ENCODE measurements around the gene MED15.

Gene MED15

DNA sequence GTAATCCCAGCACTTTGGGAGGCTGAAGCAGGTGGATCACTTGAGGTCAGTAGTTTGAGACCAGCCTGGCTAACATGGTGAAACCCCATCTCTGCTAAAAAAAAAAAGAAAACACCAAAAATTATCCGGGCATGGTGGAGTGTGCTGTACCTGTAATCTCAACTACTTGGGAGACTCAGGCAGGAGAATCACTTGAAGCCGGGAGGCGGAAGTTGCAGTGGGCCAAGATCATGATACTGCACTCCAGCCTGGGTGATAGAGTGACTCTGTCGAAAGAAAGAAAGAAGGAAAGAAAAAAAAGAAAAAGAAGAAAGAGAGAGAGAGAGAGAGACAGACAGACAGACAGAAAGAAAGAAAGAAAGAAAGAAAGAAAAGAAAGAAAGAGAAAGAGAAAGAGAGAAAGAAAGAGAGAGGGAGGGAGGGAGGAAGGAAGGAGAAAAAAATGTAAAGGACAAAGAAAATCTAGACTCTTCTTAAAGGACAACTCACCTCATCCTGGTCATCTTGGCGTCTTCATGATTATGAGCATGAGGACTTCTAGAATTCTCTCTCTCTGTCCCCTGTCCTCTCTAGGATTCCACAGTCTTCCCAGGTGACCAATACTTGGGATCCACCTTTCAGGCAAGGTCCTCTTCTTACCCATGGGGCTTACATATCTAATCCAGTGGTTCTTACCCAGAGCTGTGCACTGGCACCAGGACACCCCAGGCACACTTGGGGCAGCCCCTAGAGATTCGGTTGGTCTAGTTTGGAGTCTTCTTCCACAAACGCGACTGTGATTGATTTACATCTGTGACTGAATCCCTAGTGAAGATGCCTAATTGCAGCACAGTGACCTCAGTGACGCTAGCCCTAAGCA, 120.9 kb downstream of the MED15 start:
- DNase-seq, result no peak

DNA sequence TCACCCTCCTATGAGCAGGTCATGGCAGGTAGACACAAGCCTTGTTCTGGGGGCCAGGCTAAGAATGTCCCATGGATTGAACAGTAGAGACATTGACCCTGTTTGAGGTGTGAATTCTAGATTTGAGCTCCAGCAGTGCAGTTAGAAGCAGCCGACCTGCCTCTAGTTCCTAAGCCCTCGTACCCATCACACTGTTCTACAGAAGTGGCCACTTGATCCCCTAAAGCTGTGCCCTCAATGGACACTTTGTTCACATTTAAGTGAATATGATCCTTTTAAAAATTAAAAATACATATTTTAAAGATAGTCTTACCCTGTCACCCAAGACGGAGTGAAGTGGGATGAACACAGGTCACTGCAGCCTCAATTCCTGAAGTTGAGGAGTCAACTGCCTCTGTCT, 122.0 kb downstream of the MED15 start:
- DNase-seq, result no peak

DNA sequence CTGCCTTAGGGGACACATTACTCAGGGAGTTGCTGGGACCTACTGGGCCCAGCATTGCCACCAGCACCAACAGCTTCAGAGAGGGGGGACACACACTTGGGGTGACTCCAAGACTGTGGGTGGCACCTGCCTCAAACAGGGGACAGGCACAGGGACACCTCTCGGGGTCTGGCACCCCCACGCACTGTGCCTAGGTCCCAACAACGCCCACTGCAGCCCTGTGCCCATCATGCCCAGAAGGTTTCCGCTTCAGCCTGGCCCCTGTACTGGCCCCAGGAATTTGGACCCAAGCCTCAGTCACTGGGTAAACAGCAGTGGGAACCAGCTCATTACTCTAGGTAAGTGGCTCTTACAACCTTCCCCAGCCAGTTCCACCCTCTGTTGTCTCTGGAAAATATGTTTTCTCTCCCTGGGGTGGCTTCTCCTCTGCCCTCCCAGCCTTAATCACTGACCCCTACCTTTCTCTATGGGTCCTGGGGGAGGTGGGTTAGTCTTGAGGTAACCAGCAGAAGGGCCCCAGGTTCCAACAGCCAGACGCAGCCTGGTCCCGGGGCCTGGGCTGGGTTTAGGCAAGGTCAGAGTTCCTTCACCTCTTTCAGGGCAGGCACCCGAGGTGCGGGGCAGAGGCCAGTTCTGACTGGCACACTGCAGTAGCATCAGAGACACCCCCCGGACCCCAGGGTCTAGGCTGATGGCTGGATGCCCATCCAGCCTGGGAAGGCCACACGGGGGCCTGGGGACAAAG, 123.6 kb downstream of the MED15 start:
- no peak for DNase-seq

DNA sequence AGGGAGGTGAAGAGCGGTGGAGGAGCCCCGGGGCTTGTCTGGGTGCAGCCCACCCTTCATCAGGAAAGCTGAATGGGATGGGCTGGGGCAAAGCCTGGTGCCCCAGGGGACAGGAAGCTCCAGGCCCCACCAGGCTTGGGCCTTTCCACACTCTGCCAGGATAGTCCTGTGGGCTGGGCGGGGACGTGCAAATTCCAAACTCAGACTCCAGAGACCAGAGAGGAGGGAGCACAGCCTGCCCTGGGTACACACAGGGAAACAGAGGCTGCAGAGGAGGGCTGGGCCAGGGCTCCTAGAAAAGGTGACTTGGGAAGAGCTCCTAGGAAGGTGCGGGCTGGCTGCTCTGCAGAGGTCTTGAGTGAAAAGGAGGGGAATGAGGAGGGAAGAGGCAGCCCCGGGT, 124.7 kb downstream of the MED15 start:
- DNase-seq, result no peak

DNA sequence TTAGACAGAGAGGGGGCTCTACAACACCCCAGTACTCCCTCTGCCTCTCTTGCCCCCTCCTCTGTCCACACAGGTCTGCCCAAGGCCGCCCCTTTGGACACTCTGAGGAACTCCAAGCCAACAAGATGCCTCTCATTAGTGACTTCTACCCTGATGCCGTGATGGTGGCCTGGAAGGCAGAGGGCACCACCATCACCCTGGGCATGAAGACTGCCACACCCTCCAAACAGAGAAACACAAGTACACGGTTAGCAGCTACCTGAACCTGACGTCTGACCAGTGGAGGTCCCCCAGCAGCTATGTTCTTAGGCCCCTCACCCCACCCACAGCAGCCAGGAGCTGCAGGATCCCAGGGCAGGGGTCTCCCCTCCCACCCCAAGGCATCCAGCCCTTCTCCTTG, 125.1 kb downstream of the MED15 start:
- DNase-seq, result no peak

DNA sequence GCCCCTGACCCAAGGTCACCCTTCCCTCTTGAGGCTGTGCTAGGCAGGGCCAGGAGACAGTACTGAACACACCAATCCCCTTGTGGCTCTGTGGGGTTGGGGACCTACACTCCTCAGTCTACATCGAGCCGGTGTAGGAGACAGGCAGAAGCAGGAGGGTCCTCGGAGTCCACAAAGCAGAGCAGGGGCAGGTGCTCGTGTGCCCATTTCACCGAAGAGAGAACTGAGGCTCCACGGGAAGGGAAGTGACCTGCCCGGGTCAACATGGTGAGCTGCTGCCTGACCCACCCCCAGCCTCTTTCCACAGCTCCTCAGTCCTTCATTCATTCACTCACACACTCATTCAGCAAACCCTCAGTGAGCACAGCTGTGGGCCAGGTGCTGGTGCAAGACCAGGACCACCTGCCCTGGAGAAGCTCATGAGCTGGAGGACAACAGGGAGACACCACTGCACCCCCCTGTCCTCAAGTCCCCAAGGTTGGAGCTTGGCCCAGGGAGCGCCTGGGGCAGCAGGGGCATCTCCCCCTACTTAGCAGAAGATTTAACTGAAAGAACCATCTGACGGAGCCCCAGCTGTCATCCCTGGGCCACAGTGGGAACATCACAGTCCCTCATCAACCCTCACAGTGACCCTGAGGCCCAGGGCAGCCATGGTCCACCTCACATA, 127.3 kb downstream of the MED15 start:
- DNase-seq, result no peak

DNA sequence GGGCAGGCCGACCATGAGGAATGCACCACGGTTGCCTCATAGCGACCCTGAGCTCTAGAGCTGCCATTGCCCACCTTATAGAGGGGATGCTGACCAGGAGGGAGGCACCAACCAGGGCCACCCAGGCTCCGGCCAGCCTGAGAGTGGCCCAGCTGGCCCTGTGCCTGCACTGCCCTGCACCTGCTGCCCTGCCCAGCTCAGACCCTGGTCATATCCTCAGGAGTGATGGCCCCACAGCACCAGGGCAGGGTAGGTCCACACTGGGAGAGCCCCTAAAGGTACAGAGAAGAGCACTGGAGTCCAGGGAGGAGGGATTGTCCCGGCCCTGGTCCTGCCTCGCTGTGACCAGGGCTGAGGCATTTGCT, 127.8 kb downstream of the MED15 start:
- DNase-seq, result no peak

DNA sequence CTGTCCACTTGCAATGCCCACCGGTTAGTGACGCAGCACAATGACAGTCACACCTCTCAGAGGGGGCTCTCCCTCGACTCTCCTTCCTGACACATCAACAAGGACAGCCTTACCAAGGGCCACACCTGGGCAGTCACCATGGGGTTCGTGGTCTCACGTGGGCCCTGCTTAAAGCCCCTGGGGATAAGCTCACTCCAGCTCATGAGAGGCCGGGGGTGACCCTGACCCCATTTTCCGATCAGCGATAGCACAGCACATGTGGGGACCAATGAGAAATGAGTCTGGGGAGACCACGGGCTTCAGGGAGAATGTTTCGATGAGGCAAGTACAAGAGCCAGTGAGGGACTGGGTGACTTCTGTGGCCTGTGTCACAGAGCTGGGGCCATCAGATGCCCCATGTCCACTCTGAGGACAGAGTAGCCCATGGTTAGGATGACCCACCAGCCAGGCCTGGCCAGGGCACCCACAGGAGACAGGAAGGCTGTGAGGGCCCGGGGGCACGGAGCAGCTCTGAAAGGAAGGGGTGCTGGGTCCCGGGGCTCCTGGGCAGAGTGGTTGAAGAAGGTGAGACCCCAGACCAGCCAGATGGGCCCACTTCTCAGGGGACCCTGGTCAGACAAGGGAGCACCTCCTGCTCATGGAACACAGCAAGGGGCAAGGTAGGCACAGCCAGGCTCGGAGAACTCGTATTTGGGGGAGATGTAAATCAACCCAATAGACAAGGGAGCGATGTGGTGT, 128.8 kb downstream of the MED15 start:
- DNase-seq, result no peak

DNA sequence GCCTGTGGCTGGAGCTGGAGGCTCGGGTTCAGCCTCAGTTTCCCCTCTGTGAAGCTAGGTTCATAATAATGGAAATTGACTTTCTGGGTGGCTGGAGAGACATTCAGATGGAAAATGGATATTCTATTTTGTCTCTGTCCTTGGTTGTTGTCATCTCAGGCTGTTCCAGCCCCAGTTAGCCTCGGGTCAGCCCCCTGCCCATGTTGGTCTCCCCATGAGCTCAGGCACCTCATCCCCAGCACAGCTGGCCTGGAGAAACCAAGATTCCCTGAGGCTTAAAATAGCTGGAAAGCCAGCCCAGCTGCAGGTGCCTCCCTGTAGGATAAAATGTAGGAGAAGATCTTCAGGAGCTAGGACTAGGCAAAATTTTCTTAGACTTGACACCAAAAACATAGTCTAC, 129.5 kb downstream of the MED15 start:
- DNase-seq, result no peak
